ENCODE measurements around the gene GABPB1.

GRCh38 chr15:50318697-50319096, 36.3 kb downstream of the GABPB1 start:
- TF ChIP-seq CTCF (IDR thresholded peaks at IDR 0.05) (no peak), EZH2phosphoT487 (IDR thresholded peaks at IDR 0.05) (no peak), EZH2 (IDR thresholded peaks at IDR 0.05) (no peak)
